Glutamatergic neuron (in vitro differentiated cells): ENCODE data around the gene AJM1. TPM values are rescaled to one million over a fixed set of nuclear protein-coding genes. Genes with fewer than 3 reads are reported as not detected.
"Not testable (repeated sequence)": the region's sequence is repeated elsewhere in the genome, so short reads cannot be mapped to it uniquely, and the experiment has no call there.

Experiments
- DNase-seq: peaks from one replicate; pipeline ENCODE4 v3.0.0; 2022
- H3K27ac Mint-ChIP-seq: one replicate; pipeline ENCODE4 v1.8.0; 2020; ENCODE audit warnings: mild to moderate bottlenecking, mixed read lengths, inconsistent platforms; ENCODE audit not compliant: unreplicated experiment
- H3K27me3 Mint-ChIP-seq: one replicate; pipeline ENCODE4 v1.8.0; 2020; ENCODE audit warnings: mild to moderate bottlenecking, moderate library complexity, mixed read lengths, inconsistent platforms; ENCODE audit not compliant: unreplicated experiment
- H3K36me3 Mint-ChIP-seq: one replicate; pipeline ENCODE4 v1.8.0; 2020; ENCODE audit warnings: mild to moderate bottlenecking, mixed read lengths, inconsistent platforms; ENCODE audit not compliant: unreplicated experiment
- H3K4me1 Mint-ChIP-seq: one replicate; pipeline ENCODE4 v1.8.0; 2020; ENCODE audit warnings: mild to moderate bottlenecking, low read depth, mixed read lengths, inconsistent platforms; ENCODE audit not compliant: unreplicated experiment
- H3K4me3 Mint-ChIP-seq: one replicate; pipeline ENCODE4 v1.8.0; 2020; ENCODE audit warnings: mild to moderate bottlenecking, mixed read lengths, inconsistent platforms; ENCODE audit not compliant: unreplicated experiment
- H3K9me3 Mint-ChIP-seq: one replicate; pipeline ENCODE4 v1.8.0; 2020; ENCODE audit warnings: mild to moderate bottlenecking, moderate library complexity, mixed read lengths, inconsistent platforms; ENCODE audit not compliant: unreplicated experiment
- CTCF ChIP-seq: fragments of 200-600 bp; sonication (generic); IDR thresholded peaks from one replicate; pipeline ENCODE4 v1.5.0; 2021; ENCODE audit not compliant: partially characterized antibody, unreplicated experiment
- total RNA-seq: library from RNA; stranded (reverse); fragmentation: NEBNext Ultra II Directional; extraction: Animal tissue kit (Norgen Biotek cat#: 25700); gene quantifications from one replicate; pipeline ENCODE4 v1.2.1, GENCODE V29; 2021; ENCODE audit not compliant: unreplicated experiment

AJM1 gene
- total RNA-seq, 1 donor from 2014 or later = 15.3 TPM

DNA sequence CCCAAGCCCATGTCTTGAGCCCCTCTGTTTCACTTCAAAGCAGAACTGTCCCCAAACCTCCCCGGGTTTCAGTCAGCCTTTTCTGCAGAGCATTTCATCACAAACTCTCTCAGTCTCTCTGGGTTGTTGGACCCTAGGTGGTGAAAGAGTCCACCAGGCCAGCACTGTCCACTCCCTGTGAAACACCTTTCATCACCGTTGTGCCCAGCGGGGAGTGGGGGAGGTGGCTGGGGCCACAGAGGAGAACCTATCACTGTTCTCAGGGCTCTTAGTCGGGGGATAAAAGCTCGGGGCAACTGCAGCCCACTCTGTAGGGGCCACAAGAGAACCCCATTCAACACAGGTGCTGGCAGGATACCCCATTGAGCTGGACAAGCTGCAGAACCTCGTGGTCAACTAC is 40.0 kb upstream of the AJM1 start:
- H3K27me3 Mint-ChIP-seq = peaks cover 13% of the 10 kb centered on the region
- peak overlapping the region; percentile 17 for H3K27ac Mint-ChIP-seq
- peaks cover 21% of the 10 kb centered on the region for H3K9me3 Mint-ChIP-seq
- DNase-seq = no peak
- H3K4me3 Mint-ChIP-seq = no peak overlapping the region
- H3K4me1 Mint-ChIP-seq = peaks cover 4% of the 10 kb centered on the region
- H3K36me3 Mint-ChIP-seq = no peaks in the 10 kb centered on the region
- no peak for TF ChIP-seq CTCF

DNA sequence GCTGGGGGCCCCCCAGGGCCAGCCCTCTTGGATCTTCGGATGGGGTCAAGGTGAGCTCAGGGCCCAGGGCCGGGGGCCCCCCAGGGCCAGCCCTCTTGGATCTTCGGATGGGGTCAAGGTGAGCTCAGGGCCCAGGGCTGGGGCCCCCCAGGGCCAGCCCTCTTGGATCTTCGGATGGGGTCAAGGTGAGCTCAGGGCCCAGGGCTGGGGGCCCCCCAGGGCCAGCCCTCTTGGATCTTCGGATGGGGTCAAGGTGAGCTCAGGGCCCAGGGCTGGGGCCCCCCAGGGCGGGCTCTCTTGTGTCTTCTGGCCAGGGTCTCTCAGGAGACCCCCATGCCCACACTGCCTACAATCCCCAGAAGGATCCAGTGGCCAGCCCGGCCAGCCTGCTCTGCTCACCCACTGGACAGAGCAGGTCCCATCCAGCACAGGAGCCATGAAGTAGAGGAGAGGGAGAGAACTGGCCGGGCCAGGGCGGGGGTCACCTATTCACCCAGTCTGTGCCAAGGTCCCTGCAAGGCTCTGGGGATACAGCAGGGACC is 39.2 kb upstream of the AJM1 start:
- peaks cover 13% of the 10 kb centered on the region for H3K27me3 Mint-ChIP-seq
- not testable (repeated sequence) for H3K4me3 Mint-ChIP-seq, H3K27ac Mint-ChIP-seq

DNA sequence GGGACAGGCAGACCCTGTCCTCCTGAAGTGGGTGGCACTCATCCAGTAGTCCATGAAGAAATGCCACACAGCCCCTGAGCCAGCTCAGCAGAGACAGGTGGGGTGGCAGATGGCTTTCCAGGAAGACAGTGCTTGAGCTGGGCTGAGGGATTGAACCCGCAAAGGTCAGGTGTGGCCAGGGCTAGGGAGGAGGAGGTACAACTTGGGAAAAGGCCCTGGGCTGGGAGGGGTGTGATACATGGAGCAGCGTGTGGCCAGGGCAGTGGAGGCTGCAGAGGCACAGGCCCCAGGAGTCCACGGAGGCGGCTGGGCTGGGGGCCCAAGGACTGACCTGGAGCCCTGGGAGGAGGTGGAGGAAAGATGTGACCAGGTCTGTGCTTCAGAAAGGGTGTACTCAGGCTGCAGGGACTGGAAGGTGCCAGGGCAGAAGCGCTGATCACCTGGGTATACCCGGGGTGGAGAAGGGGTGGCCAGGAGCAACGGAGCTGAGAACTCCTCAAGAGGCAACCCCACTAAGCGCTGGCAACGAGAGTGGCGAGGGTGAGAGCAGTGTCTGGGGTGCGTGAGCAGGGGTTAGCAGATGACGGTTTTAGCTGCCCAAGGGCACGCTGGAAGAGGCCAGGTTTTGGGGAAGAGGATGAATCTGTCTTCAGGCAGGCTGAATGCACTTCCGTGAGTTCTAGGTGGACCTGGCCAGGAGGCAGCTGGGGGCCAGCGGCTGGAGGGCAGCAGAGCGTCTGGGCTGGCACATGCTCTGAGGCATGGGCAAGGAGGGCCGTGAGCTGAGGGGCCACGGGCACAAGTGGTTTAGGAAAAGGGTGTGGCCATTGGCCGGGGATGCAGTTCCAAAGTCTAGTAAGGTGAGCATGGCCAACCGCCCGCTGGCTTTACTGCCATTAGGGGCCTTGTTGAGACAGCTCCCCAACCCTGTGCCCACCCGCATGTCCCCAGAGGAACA is 38.4 kb upstream of the AJM1 start:
- H3K27ac Mint-ChIP-seq = no peak overlapping the region
- peaks cover 15% of the 10 kb centered on the region for H3K27me3 Mint-ChIP-seq
- H3K4me3 Mint-ChIP-seq = no peak overlapping the region
- peaks cover 22% of the 10 kb centered on the region for H3K9me3 Mint-ChIP-seq
- peaks cover 4% of the 10 kb centered on the region for H3K4me1 Mint-ChIP-seq
- no peak for DNase-seq
- no peak for TF ChIP-seq CTCF
- H3K36me3 Mint-ChIP-seq = peaks cover 1% of the 10 kb centered on the region

More for the DNA sequence above, 39.2 kb upstream of the AJM1 start:
- not testable (repeated sequence) for DNase-seq, H3K4me1 Mint-ChIP-seq, H3K36me3 Mint-ChIP-seq
- peaks cover 21% of the 10 kb centered on the region for H3K9me3 Mint-ChIP-seq

DNA sequence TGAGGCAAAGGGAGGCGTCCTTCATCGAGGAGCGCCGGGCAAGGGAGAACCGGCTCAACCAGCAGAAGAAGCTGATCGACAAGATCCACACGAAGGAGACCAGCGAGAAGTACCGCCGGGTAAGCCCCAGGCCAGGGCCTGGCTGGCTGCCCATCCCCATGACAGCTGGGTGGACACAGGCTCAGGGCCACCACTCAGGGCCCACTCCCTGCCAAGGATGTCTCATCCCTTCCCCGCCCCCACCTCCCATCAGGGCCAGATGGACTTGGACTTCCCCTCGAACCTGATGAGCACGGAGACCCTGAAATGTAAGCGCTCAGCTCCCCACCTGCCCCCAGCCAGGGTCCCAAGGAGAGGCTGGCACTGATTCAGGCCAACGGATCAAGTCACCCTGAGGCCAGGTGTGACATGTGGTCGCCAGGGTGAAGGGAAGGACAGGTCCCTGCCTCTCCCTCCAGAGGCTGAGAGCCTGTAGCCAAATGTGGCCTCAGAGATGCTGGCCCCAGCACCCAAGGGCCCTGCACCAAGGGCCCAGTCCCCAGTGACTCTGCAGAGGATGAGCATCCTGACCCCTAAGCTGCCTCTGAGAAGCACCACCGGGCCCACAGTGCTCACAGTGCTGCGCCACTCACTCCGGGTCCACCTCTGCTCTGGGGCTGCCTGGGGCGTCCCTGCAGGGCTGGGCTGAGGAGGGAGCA is 37.6 kb upstream of the AJM1 start:
- no peak for TF ChIP-seq CTCF
- H3K36me3 Mint-ChIP-seq = peaks cover 5% of the 10 kb centered on the region
- peaks cover 11% of the 10 kb centered on the region for H3K4me1 Mint-ChIP-seq
- no peak for DNase-seq
- no peak overlapping the region for H3K4me3 Mint-ChIP-seq
- peaks cover 26% of the 10 kb centered on the region for H3K9me3 Mint-ChIP-seq
- H3K27ac Mint-ChIP-seq = no peak overlapping the region
- peaks cover 19% of the 10 kb centered on the region for H3K27me3 Mint-ChIP-seq

GRCh38 chr9:136805207-136805740 is 37.0 kb upstream of the AJM1 start:
- Mint-ChIP-seq H3K27ac (no peak overlapping the region), H3K27me3 (peaks cover 18% of the 10 kb centered on the region), H3K4me3 (peak overlapping the region; percentile 46), H3K9me3 (peaks cover 25% of the 10 kb centered on the region), H3K36me3 (peaks cover 5% of the 10 kb centered on the region), H3K4me1 (peaks cover 16% of the 10 kb centered on the region)
- no peak for TF ChIP-seq CTCF
- no peak for DNase-seq
